Right lobe of liver (tissue), 6 donors: Measurements from ENCODE around the gene SNED1. TPM values are rescaled to one million over a fixed set of nuclear protein-coding genes. Genes with fewer than 3 reads are reported as not detected.

Experiments
- ATAC-seq, 4 donors: fragments of 200-7000 bp; cut with Tn5 transposase; one replicate each; pipeline ENCODE4 v1.9.1; 2020; ENCODE audit warnings: mild to moderate bottlenecking in 4 of 4, moderate library complexity in 4 of 4
- DNase-seq, 3 donors: peaks; one replicate each; pipeline ENCODE4 v3.0.0-alpha.2; 2020
- H3K27ac ChIP-seq, 3 donors: fragments of 200-600 bp; one replicate each; pipeline ENCODE4 v1.8.0; 2022
- H3K27me3 ChIP-seq, 2 donors: fragments of 200-600 bp; one replicate each; pipeline ENCODE4 v1.8.0; 2022
- H3K36me3 ChIP-seq, 4 donors: fragments of 200-600 bp; sonication (generic) in 1 of 4; one replicate each; pipeline versions ENCODE4 v1.5.1 to v1.8.0; 2017 to 2022; ENCODE audit warnings: control low read depth in 1 of 4
- H3K4me1 ChIP-seq, 4 donors: fragments of 200-600 bp; sonication (generic) in 1 of 4; one replicate each; pipeline versions ENCODE4 v1.5.1 to v1.8.0; 2017 to 2022; ENCODE audit warnings: control low read depth in 1 of 4
- H3K4me3 ChIP-seq, 3 donors: fragments of 200-600 bp; one replicate each; pipeline ENCODE4 v1.8.0; 2022
- H3K9me3 ChIP-seq, 4 donors: fragments of 200-600 bp; sonication (generic) in 1 of 4; one replicate each; pipeline versions ENCODE4 v1.5.1 to v1.8.0; 2017 to 2022; ENCODE audit warnings: control low read depth in 1 of 4
- CTCF ChIP-seq, 4 donors: fragments of 200-600 bp in 3 of 4; fragments of 450-650 bp in 1 of 4; IDR thresholded peaks; one replicate each; pipeline versions ENCODE4 v1.5.1 to v1.8.0; 2016 to 2022; ENCODE audit warnings: antibody characterized with exemption in 4 of 4, mild to moderate bottlenecking in 2 of 4
- POLR2A ChIP-seq: fragments of 450-650 bp; IDR thresholded peaks from one replicate; pipeline ENCODE4 v1.6.1; 2017; ENCODE audit warnings: antibody characterized with exemption, mild to moderate bottlenecking
- WGBS: methylation state at CpG from one replicate; pipeline ENCODE4 v1.1.6; 2018; ENCODE audit warnings: low coverage, low lambda C conversion rate; ENCODE audit not compliant: insufficient coverage; ENCODE audit errors: missing lambda C conversion rate; 5-methylcytosine and 5-hydroxymethylcytosine counted together
- intact Hi-C, 2 donors: fragments of 100-400 bp; cut with DNase I; formaldehyde crosslinking; loops; one replicate each; pipeline versions ENCODE4 v1.11.2 to v1.14.1; 2022
- total RNA-seq, 6 experiments: library from RNA; depleted of rRNA in 2 of 6; stranded (reverse); fragments of >200 nt in 2 of 6; fragmentation: NEBNext Ultra II Directional in 3 of 6; extraction: Animal tissue kit (Norgen Biotek cat#: 25700) in 3 of 6; gene quantifications; one replicate each; pipeline versions ENCODE4 v1.1.0 to v1.2.4, GENCODE V29; 2016 to 2023
- donor health status: DM: no; HTN: yes; CAD: no.
- donor health status: DM: no; HTN: no; CAD: no.
- donor health status: DM: no; HTN: no; CAD: no.
- donor health status: DM: no; HTN: yes; CAD: no.
- donor health status: DM: no; HTN: yes; CAD: no.

The SNED1 gene
- total RNA-seq, 6 experiments from 2014 or later = 7.4 to 27.8 (median 13.2) TPM

DNA sequence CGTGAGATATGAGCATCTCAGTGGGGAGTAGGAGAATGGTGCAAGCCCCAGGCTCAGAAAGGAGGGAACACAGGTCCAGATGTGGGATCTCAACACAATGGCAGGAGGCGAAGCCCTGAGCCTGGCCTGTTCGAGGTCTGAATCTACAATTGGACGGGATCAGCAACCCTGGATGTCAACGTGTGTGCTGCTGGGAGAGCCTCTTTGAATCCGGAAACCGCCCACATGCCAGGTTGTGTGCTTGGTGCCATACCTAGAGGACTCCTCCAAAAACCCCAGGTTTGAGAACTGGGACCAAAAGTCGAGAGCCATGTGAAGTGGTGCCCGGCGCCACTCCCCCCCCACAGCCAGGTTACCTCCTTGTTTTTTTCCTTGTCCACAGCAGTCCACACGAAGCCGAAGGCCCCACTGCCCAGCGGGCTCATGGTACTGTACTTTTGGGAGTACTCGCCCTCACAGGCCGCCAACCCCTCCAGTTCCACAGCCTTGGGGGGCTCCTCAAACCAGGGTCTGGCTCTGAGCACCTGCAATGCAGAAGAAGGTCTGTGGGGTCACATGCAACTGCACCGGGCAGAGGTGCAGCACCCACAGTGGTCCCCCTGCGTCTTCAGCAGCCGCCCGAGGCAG lies 124.1 kb downstream of the SNED1 start:
- no peak for ATAC-seq
- intact Hi-C loops = no loop called here
- Histone ChIP-seq H3K4me3 (no peak overlapping the region), H3K27ac (no peak overlapping the region), H3K4me1 (peaks cover 0 to 6% (median 2%) of the 10 kb centered on the region in 4 donors), H3K27me3 (no peaks in the 10 kb centered on the region), H3K9me3 (no peaks in the 10 kb centered on the region), H3K36me3 (no peaks in the 10 kb centered on the region)
- peak in 1 of 3 donors; percentile 37 for DNase-seq
- 93% methylated on average over 3 of the region's 19 CpGs for WGBS
- no peak for TF ChIP-seq POLR2A
- TF ChIP-seq CTCF (IDR thresholded peaks at IDR 0.05) = no peak

GRCh38 chr2:241123816-241124536 lies 125.6 kb downstream of the SNED1 start:
- ATAC-seq = peak; percentile 73 to 99 (median 99)
- H3K27ac ChIP-seq = no peak overlapping the region

GRCh38 chr2:241125626-241126025 lies 127.2 kb downstream of the SNED1 start:
- no peak for ATAC-seq
- peak in 1 of 3 donors; percentile 26 for DNase-seq
- TF ChIP-seq POLR2A (no peak), CTCF (IDR thresholded peaks at IDR 0.05) (no peak)
- Histone ChIP-seq H3K27me3 (no peaks in the 10 kb centered on the region), H3K36me3 (no peaks in the 10 kb centered on the region), H3K4me1 (peaks cover 0 to 6% (median 2%) of the 10 kb centered on the region in 4 donors), H3K9me3 (no peaks in the 10 kb centered on the region), H3K27ac (no peak overlapping the region), H3K4me3 (no peak overlapping the region)
- WGBS = 85% methylated on average over 4 of the region's 13 CpGs
- intact Hi-C loops = no loop called here

More at GRCh38 chr2:241123816-241124536, 125.6 kb downstream of the SNED1 start:
- Histone ChIP-seq H3K9me3 (no peaks in the 10 kb centered on the region), H3K36me3 (no peaks in the 10 kb centered on the region), H3K27me3 (no peaks in the 10 kb centered on the region), H3K4me3 (no peak overlapping the region), H3K4me1 (peaks cover 0 to 6% (median 2%) of the 10 kb centered on the region in 4 donors)
- intact Hi-C loops = no loop called here
- 83% methylated on average over 6 of the region's 16 CpGs for WGBS
- DNase-seq = peak in 2 of 3 donors; percentile 89 to 92
- TF ChIP-seq POLR2A = no peak
- no peak for TF ChIP-seq CTCF (IDR thresholded peaks at IDR 0.05)

GRCh38 chr2:241126201-241126611 lies 127.8 kb downstream of the SNED1 start:
- H3K36me3 ChIP-seq = no peaks in the 10 kb centered on the region
- no peaks in the 10 kb centered on the region for H3K27me3 ChIP-seq
- TF ChIP-seq POLR2A = no peak
- TF ChIP-seq CTCF (IDR thresholded peaks at IDR 0.05) = no peak
- WGBS = 70% methylated on average over 6 of the region's 21 CpGs
- DNase-seq (peak in 2 of 3 donors; percentile 58 to 78), ATAC-seq (peak in 2 of 4 donors; percentile 6 to 38)
- no peak overlapping the region for H3K27ac ChIP-seq
- H3K4me3 ChIP-seq = no peak overlapping the region
- H3K9me3 ChIP-seq = no peaks in the 10 kb centered on the region
- H3K4me1 ChIP-seq = peaks cover 0 to 6% (median 2%) of the 10 kb centered on the region in 4 donors
- intact Hi-C loops = no loop called here
